Mucosa of rectum (tissue), 2 donors: Measurements from ENCODE around the gene SLC9A8.

Source experiments
- H3K27ac ChIP-seq, 2 donors: one replicate each; pipeline ENCODE4 v1.7.0; 2013; ENCODE audit warnings: inconsistent platforms in 2 of 2, low read depth in 2 of 2, low read length in 2 of 2
- H3K27me3 ChIP-seq, 2 donors: one replicate each; pipeline ENCODE4 v1.7.0; 2013; ENCODE audit warnings: low read length in 2 of 2; ENCODE audit not compliant: control insufficient read depth in 2 of 2, insufficient read depth in 2 of 2
- H3K36me3 ChIP-seq, 2 donors: one replicate each; pipeline ENCODE4 v1.7.0; 2013; ENCODE audit warnings: low read length in 2 of 2; ENCODE audit not compliant: control insufficient read depth in 2 of 2, insufficient read depth in 2 of 2
- H3K4me1 ChIP-seq, 2 donors: one replicate each; pipeline ENCODE4 v1.7.0; 2013; ENCODE audit warnings: low read length in 2 of 2, mild to moderate bottlenecking in 1 of 2; ENCODE audit not compliant: control insufficient read depth in 2 of 2, insufficient read depth in 2 of 2
- H3K4me3 ChIP-seq, 2 donors: one replicate each; pipeline ENCODE4 v1.7.0; 2013; ENCODE audit warnings: low read length in 2 of 2
- H3K9ac ChIP-seq, 2 donors: one replicate each; pipeline ENCODE4 v1.7.0; 2013; ENCODE audit warnings: low read length in 2 of 2, low read depth in 1 of 2, mild to moderate bottlenecking in 1 of 2
- H3K9me3 ChIP-seq, 2 donors: one replicate each; pipeline ENCODE4 v1.7.0; 2013; ENCODE audit warnings: low read length in 2 of 2; ENCODE audit not compliant: control insufficient read depth in 2 of 2
- donor health status: healthy.
- donor health status: Normal muscosa, but diverticular disease.

Gene SLC9A8

GRCh38 chr20:49831022-49831769 is 18.6 kb downstream of the SLC9A8 start:
- no peak overlapping the region for H3K4me3 ChIP-seq
- peaks cover 2 to 19% of the 10 kb centered on the region in 2 donors for H3K36me3 ChIP-seq
- no peak overlapping the region for H3K27ac ChIP-seq

GRCh38 chr20:49831770-49832631 is 19.4 kb downstream of the SLC9A8 start:
- Histone ChIP-seq H3K4me3 (no peak overlapping the region), H3K27ac (no peak overlapping the region), H3K9ac (no peak overlapping the region), H3K27me3 (no peaks in the 10 kb centered on the region), H3K4me1 (no peaks in the 10 kb centered on the region), H3K9me3 (no peaks in the 10 kb centered on the region), H3K36me3 (peaks cover 0 to 19% of the 10 kb centered on the region in 2 donors)

More at GRCh38 chr20:49831022-49831769, 18.6 kb downstream of the SLC9A8 start:
- H3K9me3 ChIP-seq: no peaks in the 10 kb centered on the region
- H3K27me3 ChIP-seq: no peaks in the 10 kb centered on the region
- no peaks in the 10 kb centered on the region for H3K4me1 ChIP-seq
- H3K9ac ChIP-seq: no peak overlapping the region

- H3K9ac ChIP-seq: no peak overlapping the region
- H3K9me3 ChIP-seq: no peaks in the 10 kb centered on the region
- peaks cover 0 to 16% of the 10 kb centered on the region in 2 donors for H3K36me3 ChIP-seq
- no peak overlapping the region for H3K4me3 ChIP-seq
- H3K27me3 ChIP-seq: no peaks in the 10 kb centered on the region
- no peaks in the 10 kb centered on the region for H3K4me1 ChIP-seq
- no peak overlapping the region for H3K27ac ChIP-seq
Observed at GRCh38 chr20:49832632-49833327, 20.2 kb downstream of the SLC9A8 start.

- Histone ChIP-seq H3K9ac (no peak overlapping the region), H3K4me1 (no peaks in the 10 kb centered on the region), H3K27me3 (no peaks in the 10 kb centered on the region), H3K4me3 (no peak overlapping the region), H3K9me3 (no peaks in the 10 kb centered on the region), H3K36me3 (peaks cover 0 to 16% of the 10 kb centered on the region in 2 donors), H3K27ac (no peak overlapping the region)
Observed at GRCh38 chr20:49833483-49833882, 20.9 kb downstream of the SLC9A8 start.

- Histone ChIP-seq H3K27me3 (no peaks in the 10 kb centered on the region), H3K27ac (no peak overlapping the region), H3K4me1 (no peaks in the 10 kb centered on the region), H3K9me3 (no peaks in the 10 kb centered on the region), H3K9ac (no peak overlapping the region), H3K4me3 (no peak overlapping the region), H3K36me3 (peaks cover 0 to 10% of the 10 kb centered on the region in 2 donors)
Observed at GRCh38 chr20:49835031-49835430, 22.4 kb downstream of the SLC9A8 start.

- Histone ChIP-seq H3K36me3 (peaks cover 2 to 8% of the 10 kb centered on the region in 2 donors), H3K27me3 (no peaks in the 10 kb centered on the region), H3K9ac (no peak overlapping the region), H3K9me3 (no peaks in the 10 kb centered on the region), H3K4me3 (no peak overlapping the region), H3K27ac (no peak overlapping the region), H3K4me1 (no peaks in the 10 kb centered on the region)
Observed at GRCh38 chr20:49838546-49838945, 25.9 kb downstream of the SLC9A8 start.

GRCh38 chr20:49843139-49843538 is 30.5 kb downstream of the SLC9A8 start:
- no peaks in the 10 kb centered on the region for H3K9me3 ChIP-seq
- no peak overlapping the region for H3K4me3 ChIP-seq
- H3K27me3 ChIP-seq: no peaks in the 10 kb centered on the region
- no peak overlapping the region for H3K27ac ChIP-seq
- no peak overlapping the region for H3K9ac ChIP-seq
- peaks cover 10 to 11% of the 10 kb centered on the region in 2 donors for H3K36me3 ChIP-seq
- H3K4me1 ChIP-seq: no peaks in the 10 kb centered on the region

- H3K4me1 ChIP-seq: no peaks in the 10 kb centered on the region
- no peak overlapping the region for H3K9ac ChIP-seq
- no peak overlapping the region for H3K27ac ChIP-seq
- H3K36me3 ChIP-seq: peaks cover 16% of the 10 kb centered on the region in 2 donors
- H3K4me3 ChIP-seq: no peak overlapping the region
- no peaks in the 10 kb centered on the region for H3K27me3 ChIP-seq
- H3K9me3 ChIP-seq: no peaks in the 10 kb centered on the region
Observed at GRCh38 chr20:49843770-49844380, 31.2 kb downstream of the SLC9A8 start.

GRCh38 chr20:49845060-49845459 is 32.4 kb downstream of the SLC9A8 start:
- Histone ChIP-seq H3K27me3 (no peaks in the 10 kb centered on the region), H3K36me3 (peaks cover 20 to 21% of the 10 kb centered on the region in 2 donors), H3K9ac (no peak overlapping the region), H3K9me3 (no peaks in the 10 kb centered on the region), H3K4me3 (no peak overlapping the region), H3K4me1 (no peaks in the 10 kb centered on the region), H3K27ac (no peak overlapping the region)
